K562 (cell line): Measurements from ENCODE around the gene ACTR1B. TPM values are rescaled to one million over a fixed set of nuclear protein-coding genes. Genes with fewer than 3 reads are reported as not detected.

ENCODE experiments used
- ATAC-seq: fragments of 200-7000 bp; cut with Tn5 transposase; 3 replicates; pipeline ENCODE4 v1.9.1; 2020; ENCODE audit warnings: moderate library complexity
- BruUV-seq: library from RNA; stranded (reverse); fragments of 400-500 nt; replicated peaks from 2 replicates; lab custom pipeline; 2021; lab: Mats Ljungman, UMichigan
- CTCF ChIA-PET: fragments of 300-600 bp; formaldehyde crosslinking; extraction: SDS; loops from one replicate; lab custom pipeline; 2021; ENCODE audit warnings: low intra/inter-chr PET ratio; lab: Yijun Ruan, JAX
- POLR2A ChIA-PET: fragments of 300-600, 350-650 bp; sonication (Branson Sonifier 250); formaldehyde crosslinking; extraction: SDS; loops from one replicate; lab custom pipeline; 2021; ENCODE audit warnings: antibody characterized with exemption, inconsistent platforms; lab: Yijun Ruan, JAX
- DNase-seq, 4 experiments: peaks; one replicate each; pipeline versions ENCODE4 v3.0.0 to v3.0.0-alpha.2; 2011 to 2018; ENCODE audit warnings: low spot score in 3 of 4, mixed read lengths in 3 of 4; ENCODE audit errors: extremely low read depth in 1 of 4
- FAIRE-seq: peaks from 2 replicates; lab custom pipeline; 2011; peaks lifted over from hg19 to GRCh38; lab: Jason Lieb, UNC
- H2AFZ ChIP-seq: 2 replicates; pipeline ENCODE4 v1.6.0; 2011; ENCODE audit warnings: low read depth, low read length, control low read depth, inconsistent platforms
- H3K27ac ChIP-seq: fragments of 200-600 bp; 3 replicates; pipeline ENCODE4 v1.8.0; 2011; ENCODE audit warnings: low read depth, mild to moderate bottlenecking, control low read depth, inconsistent platforms, low read length, moderate library complexity, mixed read lengths; ENCODE audit errors: extremely low read depth
- H3K27me3 ChIP-seq, 2 experiments: fragments of 300-600 bp in 1 of 2; 2 replicates in 1 of 2; 3 replicates in 1 of 2; pipeline versions ENCODE4 v1.6.0 to v1.8.0; 2011; ENCODE audit warnings: inconsistent platforms in 2 of 2, low read length in 2 of 2, mild to moderate bottlenecking in 1 of 2, mixed read lengths in 1 of 2, moderate library complexity in 1 of 2; ENCODE audit not compliant: control insufficient read depth in 2 of 2, insufficient read depth in 2 of 2
- H3K36me3 ChIP-seq: fragments of 300-600 bp; 3 replicates; pipeline ENCODE4 v1.8.0; 2011; ENCODE audit warnings: mild to moderate bottlenecking, low read length, inconsistent platforms; ENCODE audit not compliant: control insufficient read depth, insufficient read depth
- H3K4me1 ChIP-seq, 2 experiments: fragments of 200-600 bp in 1 of 2; replicated peaks in 1 of 2; 2 replicates in 1 of 2; 3 replicates in 1 of 2; pipeline versions ENCODE4 v1.5.1 to v1.8.0; 2011; ENCODE audit warnings: inconsistent platforms in 2 of 2, low read length in 2 of 2, mild to moderate bottlenecking in 1 of 2, mixed read lengths in 1 of 2, moderate library complexity in 1 of 2; ENCODE audit not compliant: control insufficient read depth in 2 of 2, insufficient read depth in 2 of 2
- H3K4me2 ChIP-seq: 2 replicates; pipeline ENCODE4 v1.6.1; 2011; ENCODE audit warnings: low read length, control low read depth, inconsistent platforms, mixed read lengths; ENCODE audit not compliant: insufficient read depth
- H3K4me3 ChIP-seq: fragments of 200-600 bp; sonication (generic), shearing (Covaris generic); 2 replicates; pipeline ENCODE4 v1.5.1; 2016; ENCODE audit warnings: control low read depth, inconsistent platforms
- H3K79me2 ChIP-seq: fragments of 200-600 bp; 3 replicates; pipeline ENCODE4 v1.8.0; 2011; ENCODE audit warnings: low read length, inconsistent platforms; ENCODE audit not compliant: control insufficient read depth, insufficient read depth
- H3K9ac ChIP-seq, 2 experiments: 2 replicates each; pipeline versions ENCODE4 v1.6.0 to v1.6.1; 2011; ENCODE audit warnings: low read depth in 2 of 2, low read length in 2 of 2, control low read depth in 1 of 2, inconsistent platforms in 1 of 2, mild to moderate bottlenecking in 1 of 2, mixed read lengths in 1 of 2; ENCODE audit not compliant: insufficient read depth in 1 of 2
- H3K9me1 ChIP-seq: one replicate; pipeline ENCODE4 v1.6.0; 2011; ENCODE audit warnings: inconsistent platforms, mild to moderate bottlenecking, low read length, moderate library complexity; ENCODE audit not compliant: control insufficient read depth, insufficient read depth
- H3K9me3 ChIP-seq: replicated peaks from 2 replicates; pipeline ENCODE4 v1.5.1; 2011; ENCODE audit warnings: low read depth, low read length, inconsistent platforms; ENCODE audit not compliant: control insufficient read depth, insufficient read depth
- H4K20me1 ChIP-seq: replicated peaks from 2 replicates; pipeline ENCODE4 v1.6.1; 2011; ENCODE audit warnings: low read length, inconsistent platforms, mixed read lengths; ENCODE audit not compliant: control insufficient read depth, insufficient read depth
- CCNT2 ChIP-seq: IDR thresholded peaks from 2 replicates; pipeline ENCODE4 v1.6.1; 2011; ENCODE audit warnings: borderline replicate concordance, low read depth, mild to moderate bottlenecking, moderate library complexity, mixed read lengths, low read length; ENCODE audit not compliant: insufficient read length; ENCODE audit errors: extremely low read depth
- CHCHD3 ChIP-seq: fragments of 250-450 bp; sonication (Bioruptor Pico); IDR thresholded peaks from 2 replicates; pipeline ENCODE4 v2.1.2; 2022; ENCODE audit warnings: mild to moderate bottlenecking
- CHD1 ChIP-seq: fragments of 200-600 bp; sonication (generic); IDR thresholded peaks from one replicate; pipeline ENCODE4 v1.6.1; 2012; ENCODE audit warnings: mild to moderate bottlenecking, moderate library complexity, low read length, inconsistent platforms
- CREB5 ChIP-seq: fragments of 250-450 bp; sonication (Bioruptor Pico); IDR thresholded peaks from 2 replicates; pipeline ENCODE4 v1.5.0; 2020; ENCODE audit warnings: mild to moderate bottlenecking
- EWSR1 ChIP-seq: fragments of 450-650 bp; IDR thresholded peaks from 2 replicates; pipeline ENCODE4 v1.6.1; 2018; ENCODE audit warnings: borderline replicate concordance, mild to moderate bottlenecking, low read depth, moderate library complexity; ENCODE audit not compliant: partially characterized antibody
- HMG20B ChIP-seq: fragments of 250-450 bp; sonication (Bioruptor Pico); IDR thresholded peaks from 2 replicates; pipeline ENCODE4 v1.5.0; 2021; ENCODE audit warnings: mild to moderate bottlenecking
- HOXB6 ChIP-seq: fragments of 250-450 bp; sonication (Bioruptor Pico); IDR thresholded peaks from 2 replicates; pipeline ENCODE4 v1.5.1; 2022; ENCODE audit warnings: mild to moderate bottlenecking, borderline replicate concordance
- ZNF134 ChIP-seq: fragments of 250-450 bp; sonication (Bioruptor Pico); conservative IDR thresholded peaks from 2 replicates; pipeline ENCODE4 v1.4.0; 2020
- ZNF324 ChIP-seq: fragments of 250-450 bp; sonication (Bioruptor Pico); IDR thresholded peaks from 2 replicates; pipeline ENCODE4 v1.4.0; 2020; ENCODE audit warnings: mild to moderate bottlenecking
- ZNF431 ChIP-seq: sonication (generic); formaldehyde crosslinking; IDR thresholded peaks from 2 replicates; pipeline ENCODE4 v1.8.0; 2022; ENCODE audit warnings: mild to moderate bottlenecking, missing genetic modification reagents
- ZNF717 ChIP-seq: fragments of 250-450 bp; sonication (Bioruptor Pico); IDR thresholded peaks from 2 replicates; pipeline ENCODE4 v1.5.0; 2021
- in situ Hi-C: fragments of 300-500 bp; cut with MboI; formaldehyde crosslinking; loops from 4 replicates; pipeline ENCODE4 v1.15.0; 2018; ENCODE audit warnings: inconsistent platforms, mixed read lengths
- intact Hi-C: fragments of 100-400 bp; cut with micrococcal nuclease; formaldehyde crosslinking; loops from 2 replicates; pipeline ENCODE4 v1.14.2; 2022
- polyA plus RNA-seq, 8 experiments: library from polyadenylated mRNA; depleted of rRNA in 4 of 8; stranded (reverse) in 5 of 8; unstranded in 3 of 8; fragments of >200 nt; fragmentation: Nextera tagmentation in 2 of 8; fragmentation: Illumina TruSeq in 1 of 8; extraction: Ambion mirVana in 2 of 8; extraction: Trizol in 1 of 8; gene quantifications; 2 replicates each; pipeline versions ENCODE4 v1.2.1 to v1.2.3, GENCODE V29; 2011 to 2014; ENCODE audit warnings: inconsistent platforms in 1 of 8, missing spikeins in 1 of 8
- total RNA-seq, 7 experiments: library from RNA; depleted of rRNA in 6 of 7; stranded (reverse); fragments of >200 nt in 6 of 7; fragmentation: Illumina TruSeq in 2 of 7; extraction: Trizol in 2 of 7; gene quantifications; 2 replicates each; pipeline versions ENCODE4 v1.2.1 to v1.2.3, GENCODE V29; 2011 to 2021; ENCODE audit warnings: low replicate concordance in 1 of 7
- TF ChIP-seq, protein P1 (sequence below): fragments of 450-650 bp; IDR thresholded peaks from 2 replicates; pipeline ENCODE4 v1.6.1; 2016
- TF ChIP-seq, protein P2 (sequence below): fragments of 250-450 bp; sonication (Bioruptor Pico); IDR thresholded peaks from 2 replicates; pipeline ENCODE4 v1.8.0; 2021; ENCODE audit warnings: moderate library complexity, mild to moderate bottlenecking, inconsistent platforms

Gene ACTR1B
- total and polyA plus RNA-seq, 9 of the 15 experiments (the other 6 are each of a cell fraction or from before 2014, with no cell fraction given) = 0.49 to 42.3 (median 22.5) TPM

- no peak overlapping the region for H3K27ac ChIP-seq
- H4K20me1 ChIP-seq = no peaks in the 10 kb centered on the region
- no peak overlapping the region for H3K4me2 ChIP-seq
- ATAC-seq (no peak), DNase-seq (no peak), FAIRE-seq (no peak)
- ChIA-PET POLR2A (interaction anchor here (0.7 kb wide), 1 partner anchor 12 kb away, joined by 4 read pairs; no protein-coding TSS in a partner anchor), CTCF (interaction anchor here (1.7 kb wide), 1 partner anchor 103 kb away, joined by 5 read pairs; no protein-coding TSS in a partner anchor)
- intact Hi-C loops = no loop called here
- no peaks in the 10 kb centered on the region for H3K79me2 ChIP-seq
- no peak overlapping the region for H3K4me3 ChIP-seq
- H3K36me3 ChIP-seq = no peaks in the 10 kb centered on the region
- no peaks in the 10 kb centered on the region for H3K9me1 ChIP-seq
- no TSS peak for BruUV-seq
- TF ChIP-seq, protein P1, sequence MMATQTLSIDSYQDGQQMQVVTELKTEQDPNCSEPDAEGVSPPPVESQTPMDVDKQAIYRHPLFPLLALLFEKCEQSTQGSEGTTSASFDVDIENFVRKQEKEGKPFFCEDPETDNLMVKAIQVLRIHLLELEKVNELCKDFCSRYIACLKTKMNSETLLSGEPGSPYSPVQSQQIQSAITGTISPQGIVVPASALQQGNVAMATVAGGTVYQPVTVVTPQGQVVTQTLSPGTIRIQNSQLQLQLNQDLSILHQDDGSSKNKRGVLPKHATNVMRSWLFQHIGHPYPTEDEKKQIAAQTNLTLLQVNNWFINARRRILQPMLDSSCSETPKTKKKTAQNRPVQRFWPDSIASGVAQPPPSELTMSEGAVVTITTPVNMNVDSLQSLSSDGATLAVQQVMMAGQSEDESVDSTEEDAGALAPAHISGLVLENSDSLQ = peak; percentile 49
- TF ChIP-seq CHCHD3 = no peak
- no peak for TF ChIP-seq CHD1
- TF ChIP-seq ZNF324 (CRISPR knock-in tag) = 0 out of 2 replicates have a peak, but pooled peaks have one; percentile 46
- no peak for TF ChIP-seq ZNF431 (CRISPR knock-in tag)
- TF ChIP-seq ZNF134 (CRISPR knock-in tag) = no peak
- TF ChIP-seq HOXB6 (CRISPR knock-in tag) = no peak
- TF ChIP-seq, protein P2, sequence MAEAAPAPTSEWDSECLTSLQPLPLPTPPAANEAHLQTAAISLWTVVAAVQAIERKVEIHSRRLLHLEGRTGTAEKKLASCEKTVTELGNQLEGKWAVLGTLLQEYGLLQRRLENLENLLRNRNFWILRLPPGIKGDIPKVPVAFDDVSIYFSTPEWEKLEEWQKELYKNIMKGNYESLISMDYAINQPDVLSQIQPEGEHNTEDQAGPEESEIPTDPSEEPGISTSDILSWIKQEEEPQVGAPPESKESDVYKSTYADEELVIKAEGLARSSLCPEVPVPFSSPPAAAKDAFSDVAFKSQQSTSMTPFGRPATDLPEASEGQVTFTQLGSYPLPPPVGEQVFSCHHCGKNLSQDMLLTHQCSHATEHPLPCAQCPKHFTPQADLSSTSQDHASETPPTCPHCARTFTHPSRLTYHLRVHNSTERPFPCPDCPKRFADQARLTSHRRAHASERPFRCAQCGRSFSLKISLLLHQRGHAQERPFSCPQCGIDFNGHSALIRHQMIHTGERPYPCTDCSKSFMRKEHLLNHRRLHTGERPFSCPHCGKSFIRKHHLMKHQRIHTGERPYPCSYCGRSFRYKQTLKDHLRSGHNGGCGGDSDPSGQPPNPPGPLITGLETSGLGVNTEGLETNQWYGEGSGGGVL (CRISPR knock-in tag) = no peak
- TF ChIP-seq CREB5 (CRISPR knock-in tag) = no peak
- TF ChIP-seq EWSR1 = no peak
- no peak for TF ChIP-seq ZNF717 (CRISPR knock-in tag)
- no peak for TF ChIP-seq HMG20B (CRISPR knock-in tag)
- TF ChIP-seq CCNT2 = no peak
- H3K9me3 ChIP-seq = no peaks in the 10 kb centered on the region
- in situ Hi-C loops = no loop called here
- no peaks in the 10 kb centered on the region for H3K27me3 ChIP-seq
- H2AFZ ChIP-seq = no peak overlapping the region
- H3K9ac ChIP-seq = no peak overlapping the region
- peaks cover 3 to 4% of the 10 kb centered on the region in 2 experiments; a peak in 3 of 5 replicates for H3K4me1 ChIP-seq
Observed at GRCh38 chr2:97693476-97693875, 29.6 kb upstream of the ACTR1B start.
